HT1080 (cell line): ENCODE results near the gene MAP3K1. TPM values are rescaled to one million over a fixed set of nuclear protein-coding genes. Genes with fewer than 3 reads are reported as not detected.

Experiments used
- DNase-seq: peaks from one replicate; pipeline ENCODE4 v3.0.0-alpha.2; 2015; ENCODE audit warnings: low read depth
- total RNA-seq: library from RNA; depleted of rRNA; stranded (reverse); fragments of >200 nt; shearing (Covaris generic); gene quantifications from 2 replicates; pipeline ENCODE4 v1.2.3, GENCODE V29; 2014

MAP3K1 gene
- total RNA-seq, 1 experiment from 2014 or later: 5.1 TPM

GRCh38 chr5:56845277-56845676, 29.9 kb downstream of the MAP3K1 start:
- no peak for DNase-seq

DNA sequence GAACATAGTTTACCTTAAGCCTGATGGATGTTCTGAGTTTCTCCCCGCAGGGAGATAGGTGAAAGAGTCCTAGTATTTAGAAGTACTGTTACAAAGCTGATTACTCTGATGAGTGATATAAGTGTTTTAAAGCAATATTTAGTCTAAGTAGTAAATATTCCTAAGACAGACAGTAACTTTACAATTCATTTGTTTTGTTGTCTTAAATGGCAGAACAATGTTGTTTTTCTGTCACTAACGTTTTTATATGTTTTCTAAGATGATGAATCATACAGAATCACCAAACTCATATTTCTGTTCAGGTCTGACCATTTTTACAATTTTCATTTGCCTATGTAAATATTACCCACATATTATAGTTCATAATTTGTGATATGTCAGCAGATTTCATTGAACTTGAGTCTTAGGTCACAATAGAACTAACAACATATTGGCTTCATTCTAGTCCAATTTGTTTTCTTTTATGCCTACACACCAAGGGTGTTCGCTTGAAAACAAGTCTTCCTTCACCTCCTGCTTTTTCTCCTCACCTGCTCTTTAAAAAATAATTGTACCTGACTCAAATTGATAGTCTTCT, 30.6 kb downstream of the MAP3K1 start:
- DNase-seq: no peak

DNA sequence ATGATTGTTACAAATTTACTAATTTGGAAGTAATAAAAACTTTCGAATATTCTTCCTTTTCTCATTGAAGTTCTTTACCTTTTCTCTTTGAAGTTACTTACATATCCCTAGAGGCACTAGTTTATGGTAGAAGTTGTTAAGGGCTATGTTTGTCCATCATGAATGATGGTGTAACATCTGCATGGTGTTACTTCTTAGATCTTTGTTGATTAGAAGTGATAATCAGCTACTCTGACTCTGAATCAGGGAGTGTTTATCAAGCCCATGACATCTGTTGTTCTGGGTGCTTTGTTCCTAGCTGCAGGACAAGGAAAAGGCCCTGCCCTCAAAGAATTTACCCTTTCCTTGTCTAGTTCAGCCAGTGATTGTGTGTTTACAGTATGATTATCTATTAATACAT, 32.9 kb downstream of the MAP3K1 start:
- DNase-seq: no peak

GRCh38 chr5:56849671-56850070, 34.3 kb downstream of the MAP3K1 start:
- no peak for DNase-seq

GRCh38 chr5:56850423-56850822, 35.1 kb downstream of the MAP3K1 start:
- no peak for DNase-seq

- DNase-seq: no peak
These were observed 36.1 kb downstream of the MAP3K1 start for GRCh38 chr5:56851258-56851941.

- no peak for DNase-seq
These were observed 37.1 kb downstream of the MAP3K1 start for GRCh38 chr5:56852228-56853000.

DNA sequence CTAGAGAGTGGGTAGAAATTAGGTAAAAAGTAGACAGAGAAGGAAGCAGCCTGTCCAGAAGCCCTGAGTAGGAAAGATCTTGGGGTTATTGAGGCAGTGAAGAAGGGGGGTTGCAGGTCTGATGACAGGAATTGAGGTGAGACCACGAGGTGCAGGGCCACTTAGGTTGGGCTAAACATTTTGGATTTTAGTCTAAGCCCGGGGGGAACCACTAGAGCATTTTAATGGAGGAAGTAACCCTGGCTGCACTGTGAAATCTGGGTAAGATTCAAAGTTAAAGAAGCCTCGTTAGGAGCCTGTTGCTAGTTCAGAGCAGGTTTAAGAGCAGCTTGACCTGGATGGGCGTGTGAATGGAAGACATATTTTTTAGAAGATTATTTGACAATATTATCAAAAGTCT, 38.3 kb downstream of the MAP3K1 start:
- no peak for DNase-seq

DNA sequence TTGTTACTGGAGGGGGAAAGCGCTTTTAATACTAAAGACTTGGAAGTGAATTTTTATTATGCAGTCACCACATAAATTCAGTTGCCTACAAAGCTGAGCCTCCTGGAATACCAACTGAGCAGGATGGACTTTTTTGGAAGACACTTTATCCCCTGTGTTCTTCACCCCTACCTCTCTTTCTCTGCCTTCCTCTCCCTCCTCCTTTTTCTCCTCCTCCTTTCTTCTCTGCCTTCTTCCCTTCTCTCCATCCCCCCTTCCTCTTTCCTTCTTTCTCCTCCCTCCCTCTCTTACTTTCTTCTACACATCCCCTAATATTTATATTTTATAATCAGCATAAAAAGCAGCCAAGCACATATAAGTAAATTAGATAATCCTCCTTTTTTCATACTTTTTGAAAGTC, 39.6 kb downstream of the MAP3K1 start:
- DNase-seq: no peak

- no peak for DNase-seq
These were observed 41.3 kb downstream of the MAP3K1 start for GRCh38 chr5:56856541-56857178.

- no peak for DNase-seq
These were observed 43.6 kb downstream of the MAP3K1 start for GRCh38 chr5:56858777-56859442.

DNA sequence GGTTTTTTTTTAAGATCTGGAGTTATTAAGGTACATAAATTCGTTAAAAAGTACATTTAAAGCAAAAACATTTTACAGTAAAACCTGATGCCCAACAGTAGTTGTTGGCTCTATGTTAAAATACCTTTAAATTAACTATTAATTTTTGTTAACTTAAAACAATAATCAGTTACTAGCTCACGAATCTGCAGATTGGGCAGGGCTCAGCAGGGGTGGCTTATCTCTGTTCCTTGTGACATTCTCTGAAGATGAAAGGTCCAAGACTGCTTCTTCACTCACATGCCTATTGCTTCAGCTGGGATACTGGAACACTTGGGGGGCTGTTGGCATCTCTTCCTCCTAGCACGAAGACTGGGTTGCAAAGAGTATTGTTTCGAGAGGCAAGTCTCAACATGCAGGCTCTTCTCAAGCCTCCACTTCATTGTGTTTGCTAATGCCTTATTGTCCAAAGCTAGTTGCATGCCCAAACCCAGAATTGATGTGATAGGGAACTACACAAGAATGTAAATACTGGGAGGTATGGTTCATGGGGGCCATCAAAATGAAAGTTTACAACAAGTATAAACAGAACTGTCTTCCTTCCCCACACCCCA, 46.6 kb downstream of the MAP3K1 start:
- DNase-seq: no peak

DNA sequence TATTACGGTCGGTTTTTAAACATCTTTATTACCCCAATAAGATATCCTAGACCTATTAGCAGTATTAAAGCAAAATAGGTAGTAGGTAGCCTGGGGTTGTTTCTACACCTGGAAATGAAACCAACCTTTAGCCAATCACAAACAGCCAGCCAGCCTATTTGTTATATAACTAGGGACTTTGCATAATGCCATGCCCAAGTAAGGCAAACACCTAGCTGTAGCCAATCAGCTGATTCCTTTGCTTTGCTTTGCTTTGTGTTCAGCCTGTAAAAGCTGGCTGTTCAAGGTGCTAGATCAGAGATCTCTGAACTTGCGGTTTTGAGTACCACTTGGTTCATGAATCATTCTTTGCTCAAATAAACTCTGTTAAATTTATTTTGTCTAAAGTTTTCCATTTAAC, 47.6 kb downstream of the MAP3K1 start:
- no peak for DNase-seq

- no peak for DNase-seq
These were observed 56.4 kb downstream of the MAP3K1 start for GRCh38 chr5:56871777-56872176.

GRCh38 chr5:56873056-56873455, 57.7 kb downstream of the MAP3K1 start:
- no peak for DNase-seq

DNA sequence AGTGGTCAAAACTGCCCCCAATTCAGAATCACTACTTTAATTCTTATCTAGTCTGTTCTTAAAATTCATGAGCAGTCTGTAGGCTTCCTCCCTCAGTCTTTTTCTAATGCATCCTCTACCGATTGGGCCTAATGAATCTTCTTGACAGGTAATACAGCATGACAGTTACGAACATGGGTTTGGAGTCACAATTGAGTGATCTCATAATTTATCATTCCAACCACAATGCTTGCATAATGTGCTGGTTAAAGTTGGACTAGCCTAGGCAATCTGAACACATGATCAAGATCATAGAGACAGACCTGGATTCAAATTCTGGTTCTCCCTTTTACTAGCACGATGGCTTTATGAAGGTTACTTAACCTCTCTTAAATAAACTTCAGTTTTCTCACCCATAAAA, 61.0 kb downstream of the MAP3K1 start:
- DNase-seq: peak; percentile 63

DNA sequence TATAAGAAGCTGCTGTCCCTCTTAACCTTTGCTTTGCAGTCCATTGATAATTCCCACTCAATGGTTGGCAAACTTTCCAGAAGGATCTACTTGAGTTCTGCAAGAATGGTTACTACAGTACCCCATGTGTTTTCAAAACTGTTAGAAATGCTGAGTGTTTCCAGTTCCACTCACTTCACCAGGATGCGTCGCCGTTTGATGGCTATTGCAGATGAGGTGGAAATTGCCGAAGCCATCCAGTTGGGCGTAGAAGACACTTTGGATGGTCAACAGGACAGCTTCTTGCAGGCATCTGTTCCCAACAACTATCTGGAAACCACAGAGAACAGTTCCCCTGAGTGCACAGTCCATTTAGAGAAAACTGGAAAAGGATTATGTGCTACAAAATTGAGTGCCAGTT, 66.2 kb downstream of the MAP3K1 start:
- no peak for DNase-seq

DNA sequence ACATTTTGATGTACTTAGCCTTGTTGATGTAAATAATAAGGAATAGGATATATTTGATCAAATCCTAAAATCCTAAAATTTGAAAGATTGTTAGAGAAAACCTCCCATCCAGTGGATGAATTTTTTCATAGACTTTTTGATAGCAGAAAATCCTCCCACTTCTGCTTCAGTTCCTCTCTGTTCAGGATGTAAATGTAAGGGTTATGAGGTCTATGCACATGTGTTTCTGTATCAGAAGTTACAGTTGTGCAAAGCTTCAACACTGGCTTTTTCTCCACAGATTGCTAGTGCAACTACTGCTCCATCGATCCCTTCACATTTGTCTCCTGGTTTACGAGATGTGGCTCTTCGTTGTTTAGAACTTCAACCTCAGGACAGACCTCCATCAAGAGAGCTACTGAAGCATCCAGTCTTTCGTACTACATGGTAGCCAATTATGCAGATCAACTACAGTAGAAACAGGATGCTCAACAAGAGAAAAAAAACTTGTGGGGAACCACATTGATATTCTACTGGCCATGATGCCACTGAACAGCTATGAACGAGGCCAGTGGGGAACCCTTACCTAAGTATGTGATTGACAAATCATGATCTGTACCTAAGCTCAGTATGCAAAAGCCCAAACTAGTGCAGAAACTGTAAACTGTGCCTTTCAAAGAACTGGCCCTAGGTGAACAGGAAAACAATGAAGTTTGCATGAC, 78.1 kb downstream of the MAP3K1 start:
- no peak for DNase-seq

DNA sequence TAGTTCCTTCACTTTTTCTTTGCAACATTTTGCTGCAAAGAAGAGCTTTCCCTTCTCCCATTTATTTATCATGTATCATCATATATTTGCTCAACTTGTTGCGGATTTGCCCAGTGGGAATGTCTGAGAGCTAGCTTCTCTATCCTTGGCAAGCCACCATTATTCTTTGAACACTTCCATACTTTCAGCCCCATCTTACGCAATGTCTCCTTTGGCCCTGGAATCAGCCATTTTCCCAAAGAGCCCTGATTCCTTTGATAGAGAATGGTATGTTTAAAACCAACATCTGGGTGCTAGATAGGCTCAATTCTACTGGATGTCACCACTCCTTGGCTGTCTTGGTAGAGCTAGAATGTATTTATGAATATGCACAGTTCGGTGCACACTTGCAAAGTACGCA, 81.4 kb downstream of the MAP3K1 start:
- DNase-seq: no peak

GRCh38 chr5:56898213-56898612, 82.9 kb downstream of the MAP3K1 start:
- no peak for DNase-seq

DNA sequence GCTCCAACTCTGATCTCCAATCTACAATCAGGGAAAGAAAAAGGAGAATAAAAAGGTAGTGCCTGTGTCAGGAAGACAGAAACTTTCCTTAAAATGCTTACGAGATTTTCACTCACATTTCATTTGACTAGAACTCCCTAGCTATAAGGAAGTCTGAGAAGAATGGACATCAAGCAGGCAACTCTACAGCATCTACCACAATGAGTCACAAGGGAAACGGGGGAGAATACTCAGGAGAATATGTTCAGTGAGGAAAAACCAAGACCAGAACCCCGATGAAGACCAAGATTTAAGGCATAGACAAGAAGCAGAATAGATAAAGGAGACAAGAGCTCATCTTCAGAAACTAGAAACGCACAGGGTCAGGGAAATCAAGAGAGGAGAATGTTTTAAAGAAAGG, 85.0 kb downstream of the MAP3K1 start:
- DNase-seq: peak; percentile 53
